ENCODE data around the gene THSD4.
A peak's percentile ranks its signal among the peaks of the same experiment; 100 is the strongest.
"Not testable (repeated sequence)": the region's sequence is repeated elsewhere in the genome, so short reads cannot be mapped to it uniquely, and the experiment has no call there.

Gene THSD4

GRCh38 chr15:71259866-71260265 is 144.6 kb downstream of the THSD4 start:
- DNase-seq (ENCODE audit: low read depth in 2 of 2), result no peak

- no peak for DNase-seq (ENCODE audit: low read depth in 2 of 2)
Observed at GRCh38 chr15:71261418-71261817, 146.1 kb downstream of the THSD4 start.

DNA sequence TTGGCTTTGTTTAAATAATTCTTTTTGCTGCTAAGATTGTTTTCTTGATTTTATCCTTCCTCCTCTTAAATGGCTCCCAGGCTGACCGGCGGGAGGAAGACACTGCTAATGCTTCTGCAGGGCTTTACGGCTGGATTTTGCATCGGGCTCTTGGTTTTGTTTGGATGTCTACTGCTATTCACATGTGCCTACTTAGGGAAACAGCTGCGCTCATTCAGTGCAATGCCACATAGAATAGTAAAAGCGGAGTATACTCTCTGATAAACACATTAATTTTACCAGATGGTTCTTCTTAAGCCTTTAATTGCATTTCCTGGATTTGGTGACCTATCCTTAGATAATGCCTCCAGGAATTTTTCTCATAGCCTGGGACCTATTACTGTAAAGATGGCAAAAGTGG is 146.6 kb downstream of the THSD4 start:
- DNase-seq (ENCODE audit: low read depth in 2 of 2), result no peak

- no peak for DNase-seq (ENCODE audit: low read depth in 2 of 2)
Observed at GRCh38 chr15:71262599-71262998, 147.3 kb downstream of the THSD4 start.

- not testable (repeated sequence) for DNase-seq (ENCODE audit: low read depth in 2 of 2)
Observed at GRCh38 chr15:71265606-71266005, 150.3 kb downstream of the THSD4 start.

DNA sequence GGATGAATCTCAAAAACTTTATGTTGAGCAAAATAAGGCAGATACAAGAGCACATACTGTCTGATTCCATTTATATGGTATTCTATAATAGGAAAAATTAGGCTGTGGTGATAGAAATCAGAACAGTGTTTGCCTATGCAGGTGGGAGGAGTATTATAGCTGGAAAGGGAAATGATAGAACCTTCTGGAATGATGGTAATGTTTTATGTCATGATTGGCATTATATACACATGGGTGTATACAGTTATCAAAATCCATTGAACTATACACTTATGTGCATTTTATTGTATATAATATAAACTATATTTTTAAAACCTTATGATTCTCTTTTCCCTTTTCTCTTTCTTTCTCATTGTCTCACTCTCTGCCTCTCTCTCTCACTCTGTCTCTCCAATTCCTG is 156.1 kb downstream of the THSD4 start:
- no peak for DNase-seq (ENCODE audit: low read depth in 2 of 2)

- peak; percentile 82 to 83 for DNase-seq (ENCODE audit: low read depth in 2 of 2)
Observed at GRCh38 chr15:71272932-71273331, 157.7 kb downstream of the THSD4 start.

DNA sequence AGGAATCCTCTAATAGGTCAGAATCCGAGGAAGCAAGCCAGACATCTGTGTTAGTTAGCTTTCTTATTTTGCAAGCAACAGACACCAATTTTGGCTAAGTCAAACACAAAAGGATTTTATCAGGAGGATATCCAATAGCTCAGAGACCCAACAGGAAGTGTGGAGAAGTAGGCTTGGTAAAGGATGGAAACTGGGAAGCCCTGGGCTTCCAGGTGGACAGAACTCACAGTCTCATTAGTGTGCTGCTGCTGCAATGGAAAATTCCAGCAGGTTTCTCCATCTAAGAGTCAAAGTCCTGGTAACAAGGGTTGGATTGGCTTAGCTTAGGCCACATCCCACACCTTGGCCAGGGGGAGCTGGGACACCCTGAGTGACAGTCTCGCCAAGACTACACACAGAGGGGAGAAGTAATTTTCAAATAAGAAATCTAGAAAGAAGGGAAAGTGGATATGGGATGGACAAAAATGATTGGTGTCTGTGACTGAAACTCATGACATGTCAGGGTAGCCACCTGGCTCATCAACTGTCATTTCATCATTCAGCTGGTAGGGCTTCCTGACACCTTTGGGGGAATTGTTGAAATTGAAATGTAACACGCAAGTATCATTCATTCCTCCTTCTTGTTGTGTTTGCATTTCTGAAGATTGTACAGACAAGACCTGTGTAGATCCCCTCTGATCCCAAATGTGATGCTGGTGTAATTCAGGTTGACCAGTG is 158.6 kb downstream of the THSD4 start:
- no peak for DNase-seq (ENCODE audit: low read depth in 2 of 2)

- DNase-seq (ENCODE audit: low read depth in 2 of 2), result no peak
Observed at GRCh38 chr15:71274448-71274798, 159.2 kb downstream of the THSD4 start.

DNA sequence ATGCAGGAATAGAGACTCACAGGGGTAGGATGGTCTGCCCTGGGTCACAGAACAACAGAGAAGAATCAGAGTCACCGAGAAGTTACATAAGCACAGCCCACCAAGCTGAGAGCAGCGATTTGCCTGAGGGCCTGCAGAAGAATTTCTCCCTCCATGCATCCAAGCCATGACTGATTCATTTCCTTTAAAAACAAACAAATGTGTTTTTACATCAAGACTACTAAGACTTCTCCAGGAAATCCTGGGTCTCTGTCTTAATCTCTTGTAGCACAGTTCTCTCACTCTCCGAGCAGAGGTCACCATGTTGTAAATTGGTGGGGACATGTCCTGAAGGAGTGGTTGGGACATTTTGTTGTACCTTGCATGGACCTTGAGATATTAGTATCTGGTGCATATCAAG is 159.8 kb downstream of the THSD4 start:
- no peak for DNase-seq (ENCODE audit: low read depth in 2 of 2)

DNA sequence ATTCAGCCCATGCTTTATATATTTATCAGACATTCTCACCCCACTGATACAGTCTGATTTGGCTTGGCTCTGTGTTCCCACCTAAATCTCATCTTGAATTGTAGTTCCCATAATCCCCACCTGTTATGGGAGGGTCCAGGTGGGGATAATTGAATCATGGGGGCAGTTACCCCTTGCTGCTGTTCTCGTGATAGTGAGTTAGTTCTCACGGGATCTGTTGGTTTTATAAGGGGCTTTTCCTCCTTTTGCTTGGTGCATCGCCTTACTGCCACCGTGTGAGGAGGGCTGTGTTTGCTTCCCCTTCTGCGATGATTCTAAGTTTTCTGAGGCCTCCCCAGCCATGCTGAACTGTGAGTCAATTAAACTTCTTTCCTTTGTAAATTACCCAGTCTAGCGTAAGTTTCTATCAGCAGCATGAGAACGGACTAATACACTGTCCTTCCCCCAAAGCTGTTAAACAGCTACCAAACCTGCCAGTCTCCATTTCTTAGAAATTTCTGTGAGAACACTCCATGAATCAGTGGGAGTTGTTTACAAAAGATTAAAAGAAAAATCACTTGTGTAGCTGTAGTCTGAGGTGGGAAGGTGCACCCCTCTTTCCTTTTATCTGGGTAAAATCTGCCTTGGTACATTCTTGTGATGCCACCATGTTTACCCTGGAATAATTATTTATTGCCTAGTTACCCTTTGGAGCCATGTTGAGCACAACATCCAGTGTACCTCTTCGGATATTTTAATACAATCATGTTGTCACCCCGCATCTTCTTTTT is 160.5 kb downstream of the THSD4 start:
- DNase-seq (ENCODE audit: low read depth in 2 of 2), result no peak

DNA sequence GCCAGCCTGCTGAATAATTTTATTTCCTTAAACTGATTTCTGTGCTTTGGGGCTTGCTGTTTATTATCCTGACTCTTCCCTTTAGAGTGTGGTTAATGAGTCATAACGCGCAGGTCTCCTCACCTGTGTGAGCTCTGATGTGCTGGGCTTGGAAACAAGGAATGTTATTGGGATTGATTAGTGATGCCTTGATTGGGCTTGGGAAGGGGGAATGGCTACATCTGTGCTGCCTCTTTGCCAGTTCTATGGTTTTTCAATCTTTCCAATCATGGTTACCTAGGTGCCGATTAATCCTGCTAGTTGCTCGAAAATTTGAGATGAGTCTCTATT is 161.0 kb downstream of the THSD4 start:
- DNase-seq (ENCODE audit: low read depth in 2 of 2), result no peak

GRCh38 chr15:71278989-71279756 is 163.9 kb downstream of the THSD4 start:
- DNase-seq (ENCODE audit: low read depth in 2 of 2), result peak; percentile 93 to 94

DNA sequence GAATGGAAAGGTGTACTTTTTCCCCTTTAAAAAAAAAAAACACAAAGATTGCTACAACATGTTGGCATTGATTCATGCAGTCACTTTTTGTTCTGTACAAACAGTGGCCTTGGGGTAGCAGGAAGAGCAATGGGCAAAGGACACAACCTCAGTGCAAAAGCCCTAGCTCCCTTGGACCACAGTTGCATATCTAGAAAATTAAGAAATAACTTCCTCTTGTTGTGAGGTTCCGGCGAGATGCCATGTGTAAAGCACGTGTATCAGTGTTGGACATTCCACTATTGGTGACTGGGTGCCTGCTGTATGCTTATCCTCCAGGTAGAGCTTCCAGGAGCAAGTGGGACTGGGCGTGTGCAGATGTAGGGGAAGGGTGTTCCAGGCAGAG is 164.5 kb downstream of the THSD4 start:
- no peak for DNase-seq (ENCODE audit: low read depth in 2 of 2)

DNA sequence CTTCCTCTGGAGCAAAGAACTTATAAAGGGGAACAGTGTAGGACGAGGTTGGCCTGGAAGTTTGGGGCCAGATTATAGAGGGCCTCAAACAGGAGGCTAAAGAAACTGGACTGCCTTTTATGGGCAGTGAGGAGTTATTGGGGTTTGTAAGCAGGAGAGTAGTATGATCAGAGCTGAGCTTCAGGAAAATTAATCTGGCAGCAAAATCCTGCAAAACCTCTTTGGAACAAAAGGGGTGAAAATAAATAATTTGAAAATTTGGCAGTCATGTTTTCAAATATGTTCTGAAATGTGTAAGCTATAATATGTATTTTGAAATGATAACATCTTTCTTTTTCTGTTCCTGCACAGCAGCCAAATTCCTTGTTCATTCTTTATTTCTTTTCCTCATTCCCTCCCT is 164.9 kb downstream of the THSD4 start:
- no peak for DNase-seq (ENCODE audit: low read depth in 2 of 2)

GRCh38 chr15:71281256-71281655 is 166.0 kb downstream of the THSD4 start:
- DNase-seq (ENCODE audit: low read depth in 2 of 2), result no peak

DNA sequence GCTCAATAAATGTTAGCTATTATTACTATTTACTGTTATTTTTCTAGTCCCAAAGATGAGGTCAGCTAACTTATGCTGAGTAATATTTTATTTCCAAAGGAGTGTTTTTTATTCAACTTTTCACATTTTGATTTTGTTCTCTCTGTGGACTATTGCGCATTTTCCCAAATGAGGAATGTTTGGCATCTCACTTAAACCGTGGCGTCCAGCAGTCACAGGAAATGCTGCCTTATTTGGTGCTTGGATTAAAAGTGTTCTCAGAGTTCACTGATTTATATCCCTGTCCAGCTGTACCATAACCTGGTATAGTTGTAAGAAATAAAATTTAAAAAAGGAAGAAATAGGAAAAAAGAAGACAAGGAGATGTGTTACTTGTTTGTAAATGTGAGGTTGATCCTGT is 166.8 kb downstream of the THSD4 start:
- DNase-seq (ENCODE audit: low read depth in 2 of 2), result peak in 1 of 2 experiments; percentile 54

DNA sequence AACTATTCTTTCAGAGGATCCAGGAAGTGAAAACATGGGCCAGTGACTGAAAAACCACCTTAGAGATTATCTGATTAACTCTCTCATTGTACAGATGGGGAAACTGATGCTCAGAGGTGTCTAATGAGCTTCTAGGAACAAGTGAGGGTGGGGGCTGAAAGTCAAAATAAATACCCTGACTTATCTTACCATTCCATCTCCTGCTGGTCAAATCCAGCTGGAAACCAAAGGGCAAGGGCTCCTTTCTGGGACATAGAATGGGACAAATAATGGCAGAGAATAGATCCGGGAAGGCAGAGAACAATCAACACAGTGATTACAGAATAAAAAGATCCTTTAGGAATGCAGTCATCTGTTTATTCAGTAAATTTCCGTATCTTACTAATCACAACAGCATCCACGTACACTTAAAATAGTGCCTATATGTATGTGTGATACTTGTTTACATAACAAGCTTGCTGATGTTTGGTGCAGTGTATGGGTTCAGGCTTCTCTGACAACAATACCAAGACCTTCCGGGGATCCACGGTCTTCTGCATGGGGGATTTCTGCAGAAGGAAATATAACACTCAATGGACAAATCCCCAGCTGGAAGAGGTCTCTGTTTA is 173.2 kb downstream of the THSD4 start:
- DNase-seq (ENCODE audit: low read depth in 2 of 2), result no peak

DNA sequence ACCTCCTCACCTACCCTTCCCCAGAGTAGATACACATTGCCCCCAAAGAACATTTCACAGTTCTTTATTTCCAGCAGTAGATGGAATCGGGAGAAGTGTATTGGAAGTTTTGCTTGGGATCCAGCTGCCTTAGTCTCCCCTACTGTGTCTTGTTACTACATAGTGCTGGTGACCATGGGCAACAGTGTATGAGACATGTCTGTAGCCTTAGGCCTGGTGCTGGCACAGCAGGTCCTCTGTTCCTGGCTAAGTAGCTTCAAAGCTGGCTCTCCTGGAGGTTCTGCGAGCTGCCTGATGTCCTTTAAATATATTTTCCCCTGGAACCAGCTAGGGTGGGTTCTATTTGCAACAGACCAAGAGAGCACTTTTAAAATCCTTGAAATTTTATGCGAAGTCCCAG is 174.7 kb downstream of the THSD4 start:
- no peak for DNase-seq (ENCODE audit: low read depth in 2 of 2)

DNA sequence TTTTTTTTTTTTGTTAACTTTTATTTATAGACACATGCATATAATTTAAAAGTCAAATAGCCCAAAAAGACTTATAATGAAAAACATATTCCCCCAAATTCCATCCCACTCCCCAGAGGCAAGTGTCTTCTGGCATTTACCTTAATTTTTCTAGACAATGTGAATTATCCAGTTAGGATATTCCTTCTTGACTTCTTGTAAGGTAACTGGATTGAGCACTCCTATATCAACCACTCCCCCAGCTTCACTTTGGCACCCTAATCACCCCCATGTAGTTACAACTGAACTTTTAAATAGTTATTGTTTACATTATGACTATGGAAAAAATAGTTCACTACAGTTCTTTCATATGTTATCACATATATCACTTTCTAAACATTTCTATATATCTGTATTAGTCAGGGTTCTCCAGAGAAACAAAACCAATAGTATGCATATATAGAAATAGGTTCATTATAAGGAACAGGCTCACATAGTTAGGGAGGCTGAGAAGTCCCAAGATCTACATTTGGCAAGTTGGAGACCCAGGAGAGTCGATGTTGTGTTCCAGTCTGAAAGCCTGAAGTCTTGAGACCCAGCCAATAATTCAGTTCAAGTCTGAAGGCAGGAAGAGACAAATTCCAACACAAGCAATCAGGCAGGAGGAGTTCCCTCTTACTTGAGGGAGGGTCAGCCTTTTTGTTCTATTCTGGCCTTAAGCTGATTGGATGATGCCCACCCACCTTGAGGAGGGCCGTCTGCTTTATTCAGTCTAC is 175.8 kb downstream of the THSD4 start:
- no peak for DNase-seq (ENCODE audit: low read depth in 2 of 2)

DNA sequence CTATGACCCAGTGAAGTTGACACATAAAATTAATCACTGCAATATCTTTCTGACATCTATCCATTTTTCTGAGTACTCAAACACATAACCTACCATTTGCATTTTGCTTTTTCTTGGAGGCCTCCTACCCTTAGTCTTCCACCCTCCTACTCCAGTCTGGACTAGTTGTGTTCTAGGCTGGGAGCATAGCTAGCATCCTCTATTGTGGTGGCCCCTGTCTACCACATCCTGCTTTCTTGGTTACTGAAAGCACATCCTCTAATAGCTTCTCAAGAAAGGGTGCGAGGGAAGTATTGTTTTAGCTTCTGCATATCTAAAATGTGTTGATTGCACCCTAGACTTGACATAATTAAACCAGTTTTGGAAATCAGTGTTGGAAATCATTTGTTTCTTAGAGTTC is 176.5 kb downstream of the THSD4 start:
- no peak for DNase-seq (ENCODE audit: low read depth in 2 of 2)

DNA sequence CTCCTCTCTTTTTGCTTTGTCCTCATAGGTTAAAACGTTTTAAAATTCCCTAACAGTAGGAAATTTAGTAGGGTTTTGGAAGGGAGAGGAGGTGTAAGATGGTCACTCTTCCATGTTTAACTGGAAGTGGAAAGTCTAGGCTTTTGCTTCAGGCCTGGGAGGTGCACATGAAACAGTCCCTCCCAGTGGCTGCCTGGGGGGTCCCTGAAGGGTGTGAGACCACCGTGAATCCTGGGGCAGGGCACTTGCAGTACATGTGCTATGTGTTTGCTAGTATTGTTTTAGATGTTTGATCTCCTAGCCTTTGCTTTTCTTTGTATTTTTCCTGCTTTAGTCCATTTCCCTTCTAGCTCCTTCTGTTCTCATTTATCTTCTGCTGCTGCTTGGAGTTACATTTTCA is 178.5 kb downstream of the THSD4 start:
- no peak for DNase-seq (ENCODE audit: low read depth in 2 of 2)
